ENCODE results near the gene TRPV6.

The TRPV6 gene

GRCh38 chr7:142871260-142872105, 14.1 kb downstream of the TRPV6 start:
- peaks cover 45% of the 10 kb centered on the region for H3K27me3 ChIP-seq (replicated peaks; ENCODE audit: insufficient read depth, low read length)
- H4K20me1 ChIP-seq (ENCODE audit: insufficient read depth, low read length): no peaks in the 10 kb centered on the region
- no peak overlapping the region for H3K4me3 ChIP-seq (ENCODE audit: low read length)
- no peaks in the 10 kb centered on the region for H3K4me1 ChIP-seq (ENCODE audit: low read length)
- H2AFZ ChIP-seq (ENCODE audit: low read length): no peak overlapping the region
- no peaks in the 10 kb centered on the region for H3K36me3 ChIP-seq (replicated peaks; ENCODE audit: insufficient read depth, low read length)
- no peaks in the 10 kb centered on the region for H3K9me2 ChIP-seq (replicated peaks; ENCODE audit: insufficient read depth, low read length)
- DNase-seq: no peak
- no peak overlapping the region for H3K27ac ChIP-seq (ENCODE audit: low read length)
- H3K9ac ChIP-seq (ENCODE audit: low read length): no peak overlapping the region
- H3K4me2 ChIP-seq (ENCODE audit: low read depth, low read length): no peak overlapping the region
- no peaks in the 10 kb centered on the region for H3F3A ChIP-seq (ENCODE audit: insufficient read depth, low read length)
- TF ChIP-seq CTCF (IDR thresholded peaks at IDR 0.05; ENCODE audit: low read length) (no peak), EZH2 (optimal IDR thresholded peaks at IDR 0.05; ENCODE audit: low read depth, low read length) (no peak), EZH2phosphoT487 (IDR thresholded peaks at IDR 0.05; ENCODE audit: low read length) (no peak)
- no peaks in the 10 kb centered on the region for H3K79me2 ChIP-seq (ENCODE audit: low read length)
- H3K9me3 ChIP-seq (replicated peaks; ENCODE audit: insufficient read depth, low read length): no peaks in the 10 kb centered on the region

GRCh38 chr7:142870566-142871259, 14.8 kb downstream of the TRPV6 start:
- Histone ChIP-seq H3K9ac (ENCODE audit: low read length) (no peak overlapping the region), H3F3A (ENCODE audit: insufficient read depth, low read length) (no peaks in the 10 kb centered on the region), H2AFZ (ENCODE audit: low read length) (no peak overlapping the region), H3K36me3 (replicated peaks; ENCODE audit: insufficient read depth, low read length) (no peaks in the 10 kb centered on the region), H3K9me2 (replicated peaks; ENCODE audit: insufficient read depth, low read length) (no peaks in the 10 kb centered on the region), H3K4me3 (ENCODE audit: low read length) (no peak overlapping the region), H3K9me3 (replicated peaks; ENCODE audit: insufficient read depth, low read length) (no peaks in the 10 kb centered on the region), H4K20me1 (ENCODE audit: insufficient read depth, low read length) (no peaks in the 10 kb centered on the region), H3K27me3 (replicated peaks; ENCODE audit: insufficient read depth, low read length) (peaks cover 49% of the 10 kb centered on the region), H3K4me2 (ENCODE audit: low read depth, low read length) (no peak overlapping the region), H3K4me1 (ENCODE audit: low read length) (no peaks in the 10 kb centered on the region), H3K79me2 (ENCODE audit: low read length) (no peaks in the 10 kb centered on the region), H3K27ac (ENCODE audit: low read length) (no peak overlapping the region)
- TF ChIP-seq EZH2phosphoT487 (IDR thresholded peaks at IDR 0.05; ENCODE audit: low read length) (no peak), EZH2 (optimal IDR thresholded peaks at IDR 0.05; ENCODE audit: low read depth, low read length) (no peak), CTCF (IDR thresholded peaks at IDR 0.05; ENCODE audit: low read length) (no peak)
- DNase-seq: no peak

GRCh38 chr7:142870147-142870559, 15.4 kb downstream of the TRPV6 start:
- Histone ChIP-seq H3K4me3 (ENCODE audit: low read length) (no peak overlapping the region), H3K36me3 (replicated peaks; ENCODE audit: insufficient read depth, low read length) (no peaks in the 10 kb centered on the region), H2AFZ (ENCODE audit: low read length) (no peak overlapping the region), H4K20me1 (ENCODE audit: insufficient read depth, low read length) (no peaks in the 10 kb centered on the region), H3K4me1 (ENCODE audit: low read length) (no peaks in the 10 kb centered on the region), H3K9ac (ENCODE audit: low read length) (no peak overlapping the region), H3K27me3 (replicated peaks; ENCODE audit: insufficient read depth, low read length) (peaks cover 49% of the 10 kb centered on the region), H3K79me2 (ENCODE audit: low read length) (no peaks in the 10 kb centered on the region), H3F3A (ENCODE audit: insufficient read depth, low read length) (no peaks in the 10 kb centered on the region), H3K27ac (ENCODE audit: low read length) (no peak overlapping the region), H3K9me2 (replicated peaks; ENCODE audit: insufficient read depth, low read length) (no peaks in the 10 kb centered on the region), H3K9me3 (replicated peaks; ENCODE audit: insufficient read depth, low read length) (no peaks in the 10 kb centered on the region), H3K4me2 (ENCODE audit: low read depth, low read length) (no peak overlapping the region)
- DNase-seq: no peak
- no peak for TF ChIP-seq EZH2 (optimal IDR thresholded peaks at IDR 0.05; ENCODE audit: low read depth, low read length)
- no peak for TF ChIP-seq CTCF (IDR thresholded peaks at IDR 0.05; ENCODE audit: low read length)
- TF ChIP-seq EZH2phosphoT487 (IDR thresholded peaks at IDR 0.05; ENCODE audit: low read length): no peak
